ENCODE data around the gene CLMN.

DNA sequence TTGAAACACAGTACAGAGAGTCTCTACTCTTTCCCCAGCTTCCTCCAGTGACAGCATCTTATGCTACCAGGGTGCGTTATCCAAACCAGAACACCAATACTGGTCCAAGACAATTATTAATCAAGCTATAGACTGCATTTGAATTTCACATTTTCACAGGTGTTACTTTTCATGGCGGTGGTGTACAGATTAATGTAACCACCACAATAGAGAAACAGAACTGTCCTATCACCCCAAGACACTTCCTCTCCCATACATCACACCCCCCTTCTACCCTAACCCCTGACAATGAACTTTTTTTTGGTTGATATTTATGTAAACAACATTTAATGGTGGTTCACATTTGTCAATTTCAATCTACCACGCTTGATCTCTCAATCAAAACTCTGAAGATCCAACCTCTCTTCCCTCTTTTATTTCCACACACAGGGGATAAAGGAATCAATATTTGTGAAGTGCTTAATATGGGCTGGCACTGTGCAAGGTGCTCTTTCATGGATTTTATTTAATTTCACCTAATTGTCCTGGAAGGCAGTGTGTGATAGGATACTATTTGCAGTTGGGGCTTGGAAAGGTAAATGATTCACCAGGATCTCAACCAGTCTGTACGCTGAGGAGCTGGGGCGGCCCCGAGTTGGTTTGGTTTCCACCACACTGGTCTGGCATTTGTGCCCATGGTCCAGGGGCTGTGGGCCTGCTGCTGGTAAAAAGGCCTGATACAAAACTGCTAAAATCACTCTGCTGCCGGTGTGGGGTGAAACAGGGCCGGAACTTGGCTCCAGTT lies 107.8 kb downstream of the CLMN start:
- TF ChIP-seq, protein P1, sequence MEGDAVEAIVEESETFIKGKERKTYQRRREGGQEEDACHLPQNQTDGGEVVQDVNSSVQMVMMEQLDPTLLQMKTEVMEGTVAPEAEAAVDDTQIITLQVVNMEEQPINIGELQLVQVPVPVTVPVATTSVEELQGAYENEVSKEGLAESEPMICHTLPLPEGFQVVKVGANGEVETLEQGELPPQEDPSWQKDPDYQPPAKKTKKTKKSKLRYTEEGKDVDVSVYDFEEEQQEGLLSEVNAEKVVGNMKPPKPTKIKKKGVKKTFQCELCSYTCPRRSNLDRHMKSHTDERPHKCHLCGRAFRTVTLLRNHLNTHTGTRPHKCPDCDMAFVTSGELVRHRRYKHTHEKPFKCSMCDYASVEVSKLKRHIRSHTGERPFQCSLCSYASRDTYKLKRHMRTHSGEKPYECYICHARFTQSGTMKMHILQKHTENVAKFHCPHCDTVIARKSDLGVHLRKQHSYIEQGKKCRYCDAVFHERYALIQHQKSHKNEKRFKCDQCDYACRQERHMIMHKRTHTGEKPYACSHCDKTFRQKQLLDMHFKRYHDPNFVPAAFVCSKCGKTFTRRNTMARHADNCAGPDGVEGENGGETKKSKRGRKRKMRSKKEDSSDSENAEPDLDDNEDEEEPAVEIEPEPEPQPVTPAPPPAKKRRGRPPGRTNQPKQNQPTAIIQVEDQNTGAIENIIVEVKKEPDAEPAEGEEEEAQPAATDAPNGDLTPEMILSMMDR (CRISPR knock-in tag; IDR thresholded peaks at IDR 0.05) = no peak
- TF ChIP-seq ZNF766 (CRISPR knock-in tag; IDR thresholded peaks at IDR 0.05; ENCODE audit: borderline replicate concordance) (no peak), KDM1A (CRISPR knock-in tag; IDR thresholded peaks at IDR 0.05) (no peak), PRDM15 (CRISPR knock-in tag; IDR thresholded peaks at IDR 0.05) (no peak), FOXM1 (CRISPR knock-in tag; IDR thresholded peaks at IDR 0.05) (no peak), ZNF577 (CRISPR knock-in tag; IDR thresholded peaks at IDR 0.05; ENCODE audit: borderline replicate concordance, low read depth) (no peak), E2F5 (CRISPR knock-in tag; conservative IDR thresholded peaks at IDR 0.05) (no peak), SRSF9 (IDR thresholded peaks at IDR 0.05; ENCODE audit: borderline replicate concordance, insufficient read depth, low read depth, low read length, poor library complexity, severe bottlenecking) (no peak), MTA3 (CRISPR knock-in tag; IDR thresholded peaks at IDR 0.05) (no peak)

All from HepG2 (cell line).